ENCODE data around the gene RFX3. TPM values are rescaled to one million over a fixed set of nuclear protein-coding genes. Genes with fewer than 3 reads are reported as not detected.

Gene RFX3
- total RNA-seq, 1 experiment from 2014 or later: 9.9 TPM

DNA sequence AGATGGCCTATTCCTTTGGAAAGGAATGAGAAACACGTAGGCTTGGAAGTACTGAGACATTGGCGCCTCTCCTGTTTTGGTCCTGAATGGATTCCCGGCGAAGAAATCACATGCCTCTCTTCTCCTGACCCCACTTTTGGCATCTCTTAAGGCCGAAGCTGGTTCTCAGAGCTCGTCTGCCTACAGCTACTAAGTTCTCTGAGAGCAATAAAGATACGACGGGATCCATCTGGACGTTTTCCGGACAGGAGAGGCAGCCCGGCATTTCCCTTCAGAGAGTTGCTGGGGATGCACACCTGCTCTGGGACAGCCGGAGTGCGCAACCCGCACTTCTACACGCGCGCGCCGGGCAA is 345.1 kb downstream of the RFX3 start:
- TF ChIP-seq, protein P1, sequence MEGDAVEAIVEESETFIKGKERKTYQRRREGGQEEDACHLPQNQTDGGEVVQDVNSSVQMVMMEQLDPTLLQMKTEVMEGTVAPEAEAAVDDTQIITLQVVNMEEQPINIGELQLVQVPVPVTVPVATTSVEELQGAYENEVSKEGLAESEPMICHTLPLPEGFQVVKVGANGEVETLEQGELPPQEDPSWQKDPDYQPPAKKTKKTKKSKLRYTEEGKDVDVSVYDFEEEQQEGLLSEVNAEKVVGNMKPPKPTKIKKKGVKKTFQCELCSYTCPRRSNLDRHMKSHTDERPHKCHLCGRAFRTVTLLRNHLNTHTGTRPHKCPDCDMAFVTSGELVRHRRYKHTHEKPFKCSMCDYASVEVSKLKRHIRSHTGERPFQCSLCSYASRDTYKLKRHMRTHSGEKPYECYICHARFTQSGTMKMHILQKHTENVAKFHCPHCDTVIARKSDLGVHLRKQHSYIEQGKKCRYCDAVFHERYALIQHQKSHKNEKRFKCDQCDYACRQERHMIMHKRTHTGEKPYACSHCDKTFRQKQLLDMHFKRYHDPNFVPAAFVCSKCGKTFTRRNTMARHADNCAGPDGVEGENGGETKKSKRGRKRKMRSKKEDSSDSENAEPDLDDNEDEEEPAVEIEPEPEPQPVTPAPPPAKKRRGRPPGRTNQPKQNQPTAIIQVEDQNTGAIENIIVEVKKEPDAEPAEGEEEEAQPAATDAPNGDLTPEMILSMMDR (conservative IDR thresholded peaks at IDR 0.05): no peak
- Histone ChIP-seq H2BK120ac (ENCODE audit: low read depth, low read length, poor library complexity, severe bottlenecking) (no peak overlapping the region), H3K9me3 (ENCODE audit: control insufficient read depth, low read depth, low read length) (no peaks in the 10 kb centered on the region), H3K23ac (ENCODE audit: insufficient read length, low read depth, low read length) (no peak overlapping the region), H3K79me1 (ENCODE audit: insufficient read depth, low read depth, low read length, poor library complexity, severe bottlenecking) (no peaks in the 10 kb centered on the region), H3K18ac (ENCODE audit: insufficient read length, low read depth, low read length) (no peak overlapping the region), H3K4me2 (ENCODE audit: insufficient read depth, insufficient read length, low read length) (peak overlapping the region; percentile 63), H4K91ac (ENCODE audit: insufficient read length, low read depth, low read length) (no peak overlapping the region), H4K20me1 (ENCODE audit: control insufficient read depth, insufficient read depth, insufficient read length) (no peaks in the 10 kb centered on the region), H3K23me2 (ENCODE audit: insufficient read length, low read depth, low read length, poor library complexity, severe bottlenecking) (peaks cover 13% of the 10 kb centered on the region), H2BK15ac (ENCODE audit: low read depth, low read length) (no peak overlapping the region), H3K27ac (ENCODE audit: insufficient read length, low read depth, low read length) (no peak overlapping the region), H3K4ac (ENCODE audit: low read depth, low read length) (no peak overlapping the region), H2BK12ac (ENCODE audit: insufficient read length, low read depth, low read length) (no peak overlapping the region), H2BK20ac (ENCODE audit: low read depth, low read length, poor library complexity, severe bottlenecking) (no peak overlapping the region), H2AFZ (ENCODE audit: low read length) (no peak overlapping the region), H3K56ac (ENCODE audit: insufficient read length, low read depth, low read length) (no peak overlapping the region), H3K79me2 (ENCODE audit: insufficient read depth, low read length) (no peaks in the 10 kb centered on the region), H3K14ac (ENCODE audit: insufficient read depth, low read length) (no peak overlapping the region), H2BK5ac (ENCODE audit: insufficient read length, low read length) (no peak overlapping the region), H3T11ph (ENCODE audit: low read length) (no peak overlapping the region), H3K4me1 (ENCODE audit: insufficient read depth, low read length) (no peaks in the 10 kb centered on the region), H4K8ac (replicated peaks; ENCODE audit: insufficient read length, low read depth, low read length) (no peak overlapping the region), H3K9ac (ENCODE audit: extremely low read depth, insufficient read length, low read length) (no peak overlapping the region), H3K27me3 (ENCODE audit: insufficient read depth, low read length) (peaks cover 4% of the 10 kb centered on the region; the same call in 1 of the 2 replicates), H4K5ac (ENCODE audit: insufficient read length, low read depth, low read length) (no peak overlapping the region), H2AK5ac (ENCODE audit: insufficient read length, low read length) (no peak overlapping the region)
- Mint-ChIP-seq H3K4me3 (peak overlapping the region in 1 of 2 experiments; percentile 71; a peak in 3 of 5 replicates), H3K27me3 (ENCODE audit: low read depth) (peaks cover 46% of the 10 kb centered on the region), H3K27ac (no peak overlapping the region; a peak in 1 of 7 replicates), H3K4me1 (peaks cover 15 to 20% of the 10 kb centered on the region in 2 experiments), H3K36me3 (ENCODE audit: insufficient read depth in 1 of 3, low read depth in 3 of 3) (no peaks in the 10 kb centered on the region), H3K9me3 (no peaks in the 10 kb centered on the region)
- DNase-seq: no peak
- WGBS (ENCODE audit: extremely low coverage, insufficient read length, low lambda C conversion rate): no CpG with 5 or more reads among the region's 19 CpGs

Data from H9 (cell line).